DOHH2 (cell line): Measurements from ENCODE around the gene SLC7A14.

Experiments
- H3F3A ChIP-seq: fragments of 200-600 bp; sonication (generic), shearing (Covaris generic); 2 replicates; pipeline ENCODE4 v1.6.0; 2016; ENCODE audit warnings: antibody characterized with exemption, mild to moderate bottlenecking; ENCODE audit not compliant: control insufficient read depth, insufficient read depth
- H3K27ac ChIP-seq: fragments of 200-600 bp; sonication (generic); 2 replicates; pipeline ENCODE4 v1.5.1; 2014; ENCODE audit warnings: low read depth, mild to moderate bottlenecking, low read length, moderate library complexity
- H3K27me3 ChIP-seq: fragments of 200-600 bp; sonication (generic); 2 replicates; pipeline ENCODE4 v1.6.1; 2014; ENCODE audit warnings: mild to moderate bottlenecking, low read length, mixed read lengths; ENCODE audit not compliant: control insufficient read depth
- H3K36me3 ChIP-seq: fragments of 200-600 bp; sonication (generic); 2 replicates; pipeline ENCODE4 v1.6.1; 2014; ENCODE audit warnings: mild to moderate bottlenecking, low read length, moderate library complexity, mixed read lengths; ENCODE audit not compliant: control insufficient read depth
- H3K4me1 ChIP-seq: fragments of 200-600 bp; sonication (generic); 2 replicates; pipeline ENCODE4 v1.6.1; 2014; ENCODE audit warnings: mild to moderate bottlenecking, low read length, mixed read lengths; ENCODE audit not compliant: control insufficient read depth
- H3K4me2 ChIP-seq: fragments of 200-600 bp; sonication (generic); 2 replicates; pipeline ENCODE4 v1.6.0; 2014; ENCODE audit warnings: mild to moderate bottlenecking, low read length, moderate library complexity
- H3K4me3 ChIP-seq: fragments of 200-600 bp; sonication (generic); 2 replicates; pipeline ENCODE4 v1.5.1; 2014; ENCODE audit warnings: mild to moderate bottlenecking, low read length, mixed read lengths
- H3K79me2 ChIP-seq: fragments of 200-600 bp; sonication (generic); 2 replicates; pipeline ENCODE4 v1.6.1; 2014; ENCODE audit warnings: mild to moderate bottlenecking, low read length, mixed read lengths; ENCODE audit not compliant: control insufficient read depth
- H3K9me2 ChIP-seq: fragments of 200-600 bp; sonication (generic); replicated peaks from 2 replicates; pipeline ENCODE4 v1.6.1; 2014; ENCODE audit warnings: mild to moderate bottlenecking, low read length, mixed read lengths; ENCODE audit not compliant: control insufficient read depth
- H3K9me3 ChIP-seq: fragments of 200-600 bp; sonication (generic); 2 replicates; pipeline ENCODE4 v1.6.1; 2014; ENCODE audit warnings: antibody characterized with exemption, low read length, mixed read lengths; ENCODE audit not compliant: control insufficient read depth, insufficient read depth
- H4K20me1 ChIP-seq: fragments of 200-600 bp; sonication (generic); 2 replicates; pipeline ENCODE4 v1.6.0; 2014; ENCODE audit warnings: low read depth, mild to moderate bottlenecking, antibody characterized with exemption, low read length, moderate library complexity; ENCODE audit not compliant: control insufficient read depth, insufficient read depth
- CTCF ChIP-seq: fragments of 200-600 bp; sonication (generic); IDR thresholded peaks from one replicate; pipeline ENCODE4 v1.5.1; 2014; ENCODE audit warnings: antibody characterized with exemption, mild to moderate bottlenecking, low read depth, low read length; ENCODE audit not compliant: poor library complexity, severe bottlenecking
- EZH2phosphoT487 ChIP-seq: fragments of 200-600 bp; sonication (generic); IDR thresholded peaks from 2 replicates; pipeline ENCODE4 v1.6.1; 2017; ENCODE audit warnings: borderline replicate concordance, mild to moderate bottlenecking, antibody characterized with exemption, low read length, moderate library complexity, mixed read lengths

SLC7A14 gene

GRCh38 chr3:170454509-170454908 is 131.4 kb downstream of the SLC7A14 start:
- Histone ChIP-seq H3F3A (no peaks in the 10 kb centered on the region), H3K27ac (no peak overlapping the region), H3K9me3 (no peaks in the 10 kb centered on the region), H4K20me1 (no peaks in the 10 kb centered on the region), H3K4me1 (no peaks in the 10 kb centered on the region), H3K9me2 (no peaks in the 10 kb centered on the region), H3K79me2 (no peaks in the 10 kb centered on the region), H3K4me3 (no peak overlapping the region), H3K36me3 (no peaks in the 10 kb centered on the region), H3K4me2 (no peak overlapping the region), H3K27me3 (no peaks in the 10 kb centered on the region; the same call in 1 of the 2 replicates)
- no peak for TF ChIP-seq EZH2phosphoT487
- no peak for TF ChIP-seq CTCF

- Histone ChIP-seq H3K9me2 (no peaks in the 10 kb centered on the region), H3F3A (no peaks in the 10 kb centered on the region), H3K4me1 (no peaks in the 10 kb centered on the region), H3K27ac (no peak overlapping the region), H3K36me3 (no peaks in the 10 kb centered on the region), H3K79me2 (no peaks in the 10 kb centered on the region), H3K27me3 (peaks cover 6% of the 10 kb centered on the region; the same call in 1 of the 2 replicates), H4K20me1 (no peaks in the 10 kb centered on the region), H3K9me3 (no peaks in the 10 kb centered on the region), H3K4me2 (no peak overlapping the region), H3K4me3 (no peak overlapping the region)
- no peak for TF ChIP-seq CTCF
- TF ChIP-seq EZH2phosphoT487 = no peak
Measured at GRCh38 chr3:170450039-170450438, 135.8 kb downstream of the SLC7A14 start.

- Histone ChIP-seq H3K27me3 (peaks cover 6% of the 10 kb centered on the region; the same call in 1 of the 2 replicates), H3K9me3 (no peaks in the 10 kb centered on the region), H3K79me2 (no peaks in the 10 kb centered on the region), H3K4me3 (no peak overlapping the region), H3K9me2 (no peaks in the 10 kb centered on the region), H3K4me2 (no peak overlapping the region), H3K27ac (no peak overlapping the region), H4K20me1 (no peaks in the 10 kb centered on the region), H3K4me1 (no peaks in the 10 kb centered on the region), H3K36me3 (no peaks in the 10 kb centered on the region), H3F3A (no peaks in the 10 kb centered on the region)
- TF ChIP-seq CTCF = no peak
- no peak for TF ChIP-seq EZH2phosphoT487
Measured at GRCh38 chr3:170448584-170448983, 137.3 kb downstream of the SLC7A14 start.
